HepG2 (cell line): ENCODE data around the gene COL2A1. TPM values are rescaled to one million over a fixed set of nuclear protein-coding genes. Genes with fewer than 3 reads are reported as not detected.

Experiments
- EP300 ChIP-seq, 3 experiments: sonication (generic) in 1 of 3; formaldehyde crosslinking in 1 of 3; IDR thresholded peaks; 2 replicates each; pipeline versions ENCODE4 v1.5.1 to v1.6.1; 2011 to 2020; ENCODE audit warnings: low read depth in 2 of 3, low read length in 2 of 3, borderline replicate concordance in 1 of 3, improper control_type of control experiment in 1 of 3, mild to moderate bottlenecking in 1 of 3, missing genetic modification reagents in 1 of 3, moderate library complexity in 1 of 3
- KDM6A ChIP-seq: IDR thresholded peaks from 2 replicates; pipeline ENCODE4 v1.6.1; 2016; ENCODE audit warnings: low read depth
- MEF2D ChIP-seq: sonication (generic); formaldehyde crosslinking; IDR thresholded peaks from 2 replicates; pipeline ENCODE4 v1.5.1; 2020; ENCODE audit warnings: mild to moderate bottlenecking, missing genetic modification reagents
- SETDB1 ChIP-seq: sonication (generic); formaldehyde crosslinking; IDR thresholded peaks from 2 replicates; pipeline ENCODE4 v1.5.1; 2020; ENCODE audit warnings: missing genetic modification reagents, mild to moderate bottlenecking, borderline replicate concordance
- SMARCC2 ChIP-seq: fragments of 450-650 bp; IDR thresholded peaks from 2 replicates; pipeline ENCODE4 v1.6.1; 2017; ENCODE audit warnings: antibody characterized with exemption, mild to moderate bottlenecking
- SP5 ChIP-seq: IDR thresholded peaks from 2 replicates; pipeline ENCODE4 v1.6.1; 2016; ENCODE audit warnings: low read depth, borderline replicate concordance
- ZFX ChIP-seq: sonication (generic); formaldehyde crosslinking; IDR thresholded peaks from 2 replicates; pipeline ENCODE4 v1.4.0; 2020; ENCODE audit warnings: mild to moderate bottlenecking, low read depth, missing genetic modification reagents, moderate library complexity
- ZNF121 ChIP-seq: sonication (generic); formaldehyde crosslinking; IDR thresholded peaks from 2 replicates; pipeline ENCODE4 v1.5.0; 2020; ENCODE audit warnings: mild to moderate bottlenecking, missing genetic modification reagents
- ZNF224 ChIP-seq: sonication (generic); formaldehyde crosslinking; IDR thresholded peaks from 2 replicates; pipeline ENCODE4 v1.5.0; 2020; ENCODE audit warnings: mild to moderate bottlenecking, missing genetic modification reagents
- ZNF292 ChIP-seq: sonication (generic); formaldehyde crosslinking; IDR thresholded peaks from 2 replicates; pipeline ENCODE4 v1.8.1; 2022; ENCODE audit warnings: mild to moderate bottlenecking, low read depth, missing genetic modification reagents, borderline replicate concordance
- ZNF562 ChIP-seq: sonication (generic); formaldehyde crosslinking; IDR thresholded peaks from 2 replicates; pipeline ENCODE4 v1.8.0; 2022; ENCODE audit warnings: missing genetic modification reagents, borderline replicate concordance
- polyA plus RNA-seq, 8 experiments: library from polyadenylated mRNA; depleted of rRNA in 3 of 8; stranded (reverse) in 7 of 8; unstranded in 1 of 8; fragments of >200 nt; fragmentation: Illumina TruSeq in 4 of 8; extraction: Trizol in 4 of 8; gene quantifications; 2 replicates each; pipeline versions ENCODE4 v1.2.1 to v1.2.3, GENCODE V29; 2011 to 2016; ENCODE audit warnings: low read depth in 4 of 8, missing spikeins in 1 of 8, mixed read lengths in 1 of 8; ENCODE audit not compliant: insufficient read depth in 1 of 8
- total RNA-seq, 5 experiments: library from RNA; depleted of rRNA; stranded (reverse); fragments of >200 nt; fragmentation: Illumina TruSeq; extraction: Trizol; gene quantifications; 2 replicates each; pipeline ENCODE4 v1.2.3, GENCODE V29; 2016; ENCODE audit warnings: low read depth in 1 of 5
- TF ChIP-seq, protein P1 (sequence below): sonication (generic); formaldehyde crosslinking; IDR thresholded peaks from one replicate; pipeline ENCODE4 v1.5.1; 2020; ENCODE audit warnings: mild to moderate bottlenecking, missing genetic modification reagents; ENCODE audit errors: not compliant biosample characterization
- TF ChIP-seq, protein P2 (sequence below): IDR thresholded peaks from 2 replicates; pipeline ENCODE4 v1.6.1; 2016; ENCODE audit warnings: low read depth, missing genetic modification reagents, missing compliant biosample characterization

Gene COL2A1
- total and polyA plus RNA-seq, 2 of the 13 experiments (the other 11 are each of a cell fraction or from before 2014, with no cell fraction given) = 7.4 to 38.3 TPM

DNA sequence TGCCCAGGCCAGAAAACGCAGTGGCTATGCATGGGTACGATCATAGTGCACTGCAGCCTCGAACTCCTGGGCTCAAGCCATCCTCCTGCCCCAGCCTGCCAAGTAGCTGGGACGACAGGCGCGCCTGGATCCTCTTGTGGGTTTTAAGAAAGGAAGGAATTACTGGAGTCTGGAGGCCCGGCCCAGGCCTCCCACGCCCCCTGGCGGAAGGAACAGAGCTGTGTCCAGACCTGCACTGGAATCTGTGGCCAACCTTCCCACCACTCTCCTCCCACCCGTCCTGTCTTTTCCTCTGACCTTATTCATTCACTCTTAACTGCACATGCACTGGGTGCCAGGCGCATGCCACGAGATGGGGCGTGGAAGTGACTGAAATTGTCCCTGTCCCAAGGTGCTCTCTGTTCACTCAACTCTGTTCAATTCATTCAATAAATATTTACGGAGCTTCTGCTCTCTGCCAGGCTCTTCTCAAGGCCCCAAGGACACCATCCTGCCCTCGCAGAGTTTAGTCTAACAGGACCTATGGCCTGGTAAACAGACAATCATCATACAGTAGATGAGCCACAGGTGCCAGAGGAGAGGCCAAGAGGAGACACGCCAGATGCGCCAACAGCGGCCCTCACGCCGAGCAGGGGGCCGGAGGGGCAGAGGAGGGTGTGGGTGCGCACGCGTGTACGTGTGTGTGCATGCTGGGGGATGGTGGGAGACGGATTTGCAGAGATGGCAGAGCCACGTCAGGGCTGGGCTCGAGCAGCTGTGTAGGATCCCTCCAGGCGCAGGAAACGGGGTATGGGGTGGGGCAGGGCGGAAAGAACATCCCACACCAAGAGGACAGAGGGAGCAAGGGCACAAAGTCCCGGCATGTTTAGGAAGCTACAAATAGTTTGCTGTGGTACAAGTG lies 54.6 kb downstream of the COL2A1 start (continued):
- TF ChIP-seq, protein P1, sequence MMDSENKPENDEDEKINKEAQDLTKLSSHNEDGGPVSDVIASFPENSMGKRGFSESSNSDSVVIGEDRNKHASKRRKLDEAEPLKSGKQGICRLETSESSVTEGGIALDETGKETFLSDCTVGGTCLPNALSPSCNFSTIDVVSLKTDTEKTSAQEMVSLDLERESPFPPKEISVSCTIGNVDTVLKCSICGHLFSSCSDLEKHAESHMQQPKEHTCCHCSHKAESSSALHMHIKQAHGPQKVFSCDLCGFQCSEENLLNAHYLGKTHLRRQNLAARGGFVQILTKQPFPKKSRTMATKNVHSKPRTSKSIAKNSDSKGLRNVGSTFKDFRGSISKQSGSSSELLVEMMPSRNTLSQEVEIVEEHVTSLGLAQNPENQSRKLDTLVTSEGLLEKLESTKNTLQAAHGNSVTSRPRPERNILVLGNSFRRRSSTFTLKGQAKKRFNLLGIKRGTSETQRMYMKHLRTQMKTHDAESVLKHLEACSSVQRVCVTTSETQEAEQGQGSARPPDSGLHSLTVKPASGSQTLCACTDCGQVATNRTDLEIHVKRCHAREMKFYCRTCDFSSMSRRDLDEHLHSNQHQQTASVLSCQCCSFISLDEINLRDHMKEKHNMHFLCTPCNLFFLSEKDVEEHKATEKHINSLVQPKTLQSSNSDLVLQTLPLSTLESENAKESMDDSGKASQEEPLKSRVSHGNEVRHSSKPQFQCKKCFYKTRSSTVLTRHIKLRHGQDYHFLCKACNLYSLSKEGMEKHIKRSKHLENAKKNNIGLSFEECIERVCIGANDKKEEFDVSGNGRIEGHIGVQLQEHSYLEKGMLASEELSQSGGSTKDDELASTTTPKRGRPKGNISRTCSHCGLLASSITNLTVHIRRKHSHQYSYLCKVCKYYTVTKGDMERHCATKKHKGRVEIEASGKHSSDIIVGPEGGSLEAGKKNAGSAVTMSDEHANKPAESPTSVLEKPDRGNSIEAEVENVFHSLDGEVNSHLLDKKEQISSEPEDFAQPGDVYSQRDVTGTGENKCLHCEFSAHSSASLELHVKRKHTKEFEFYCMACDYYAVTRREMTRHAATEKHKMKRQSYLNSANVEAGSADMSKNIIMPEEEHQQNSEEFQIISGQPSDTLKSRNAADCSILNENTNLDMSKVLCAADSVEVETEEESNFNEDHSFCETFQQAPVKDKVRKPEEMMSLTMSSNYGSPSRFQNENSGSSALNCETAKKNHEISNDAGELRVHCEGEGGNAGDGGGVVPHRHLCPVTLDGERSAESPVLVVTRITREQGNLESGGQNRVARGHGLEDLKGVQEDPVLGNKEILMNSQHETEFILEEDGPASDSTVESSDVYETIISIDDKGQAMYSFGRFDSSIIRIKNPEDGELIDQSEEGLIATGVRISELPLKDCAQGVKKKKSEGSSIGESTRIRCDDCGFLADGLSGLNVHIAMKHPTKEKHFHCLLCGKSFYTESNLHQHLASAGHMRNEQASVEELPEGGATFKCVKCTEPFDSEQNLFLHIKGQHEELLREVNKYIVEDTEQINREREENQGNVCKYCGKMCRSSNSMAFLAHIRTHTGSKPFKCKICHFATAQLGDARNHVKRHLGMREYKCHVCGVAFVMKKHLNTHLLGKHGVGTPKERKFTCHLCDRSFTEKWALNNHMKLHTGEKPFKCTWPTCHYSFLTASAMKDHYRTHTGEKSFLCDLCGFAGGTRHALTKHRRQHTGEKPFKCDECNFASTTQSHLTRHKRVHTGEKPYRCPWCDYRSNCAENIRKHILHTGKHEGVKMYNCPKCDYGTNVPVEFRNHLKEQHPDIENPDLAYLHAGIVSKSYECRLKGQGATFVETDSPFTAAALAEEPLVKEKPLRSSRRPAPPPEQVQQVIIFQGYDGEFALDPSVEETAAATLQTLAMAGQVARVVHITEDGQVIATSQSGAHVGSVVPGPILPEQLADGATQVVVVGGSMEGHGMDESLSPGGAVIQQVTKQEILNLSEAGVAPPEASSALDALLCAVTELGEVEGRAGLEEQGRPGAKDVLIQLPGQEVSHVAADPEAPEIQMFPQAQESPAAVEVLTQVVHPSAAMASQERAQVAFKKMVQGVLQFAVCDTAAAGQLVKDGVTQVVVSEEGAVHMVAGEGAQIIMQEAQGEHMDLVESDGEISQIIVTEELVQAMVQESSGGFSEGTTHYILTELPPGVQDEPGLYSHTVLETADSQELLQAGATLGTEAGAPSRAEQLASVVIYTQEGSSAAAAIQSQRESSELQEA (CRISPR knock-in tag) = no peak
- TF ChIP-seq ZNF562 (CRISPR knock-in tag) (no peak), ZNF224 (CRISPR knock-in tag) (no peak), ZNF292 (peak; percentile 62; the same call in 1 of the 2 replicates), SMARCC2 (no peak), ZNF121 (CRISPR knock-in tag) (0 out of 2 replicates have a peak, but pooled peaks have one; percentile 27), SETDB1 (CRISPR knock-in tag) (no peak), EP300 (IDR thresholded peaks at IDR 0.05; ENCODE audit: low read depth in 2 of 2, low read length in 2 of 2) (0 out of 4 replicates have a peak, but pooled peaks of 1 of the 2 experiments have one; percentile 20), EP300 (CRISPR knock-in tag; IDR thresholded peaks at IDR 0.05; ENCODE audit: borderline replicate concordance) (peak; percentile 24; the same call in 1 of the 2 replicates), SP5 (CRISPR knock-in tag) (peak; percentile 25; the same call in 1 of the 2 replicates), KDM6A (CRISPR knock-in tag) (peak; percentile 48; the same call in 1 of the 2 replicates), ZFX (CRISPR knock-in tag) (0 out of 2 replicates have a peak, but pooled peaks have one; percentile 59), MEF2D (peak; percentile 82)
- TF ChIP-seq, protein P2, sequence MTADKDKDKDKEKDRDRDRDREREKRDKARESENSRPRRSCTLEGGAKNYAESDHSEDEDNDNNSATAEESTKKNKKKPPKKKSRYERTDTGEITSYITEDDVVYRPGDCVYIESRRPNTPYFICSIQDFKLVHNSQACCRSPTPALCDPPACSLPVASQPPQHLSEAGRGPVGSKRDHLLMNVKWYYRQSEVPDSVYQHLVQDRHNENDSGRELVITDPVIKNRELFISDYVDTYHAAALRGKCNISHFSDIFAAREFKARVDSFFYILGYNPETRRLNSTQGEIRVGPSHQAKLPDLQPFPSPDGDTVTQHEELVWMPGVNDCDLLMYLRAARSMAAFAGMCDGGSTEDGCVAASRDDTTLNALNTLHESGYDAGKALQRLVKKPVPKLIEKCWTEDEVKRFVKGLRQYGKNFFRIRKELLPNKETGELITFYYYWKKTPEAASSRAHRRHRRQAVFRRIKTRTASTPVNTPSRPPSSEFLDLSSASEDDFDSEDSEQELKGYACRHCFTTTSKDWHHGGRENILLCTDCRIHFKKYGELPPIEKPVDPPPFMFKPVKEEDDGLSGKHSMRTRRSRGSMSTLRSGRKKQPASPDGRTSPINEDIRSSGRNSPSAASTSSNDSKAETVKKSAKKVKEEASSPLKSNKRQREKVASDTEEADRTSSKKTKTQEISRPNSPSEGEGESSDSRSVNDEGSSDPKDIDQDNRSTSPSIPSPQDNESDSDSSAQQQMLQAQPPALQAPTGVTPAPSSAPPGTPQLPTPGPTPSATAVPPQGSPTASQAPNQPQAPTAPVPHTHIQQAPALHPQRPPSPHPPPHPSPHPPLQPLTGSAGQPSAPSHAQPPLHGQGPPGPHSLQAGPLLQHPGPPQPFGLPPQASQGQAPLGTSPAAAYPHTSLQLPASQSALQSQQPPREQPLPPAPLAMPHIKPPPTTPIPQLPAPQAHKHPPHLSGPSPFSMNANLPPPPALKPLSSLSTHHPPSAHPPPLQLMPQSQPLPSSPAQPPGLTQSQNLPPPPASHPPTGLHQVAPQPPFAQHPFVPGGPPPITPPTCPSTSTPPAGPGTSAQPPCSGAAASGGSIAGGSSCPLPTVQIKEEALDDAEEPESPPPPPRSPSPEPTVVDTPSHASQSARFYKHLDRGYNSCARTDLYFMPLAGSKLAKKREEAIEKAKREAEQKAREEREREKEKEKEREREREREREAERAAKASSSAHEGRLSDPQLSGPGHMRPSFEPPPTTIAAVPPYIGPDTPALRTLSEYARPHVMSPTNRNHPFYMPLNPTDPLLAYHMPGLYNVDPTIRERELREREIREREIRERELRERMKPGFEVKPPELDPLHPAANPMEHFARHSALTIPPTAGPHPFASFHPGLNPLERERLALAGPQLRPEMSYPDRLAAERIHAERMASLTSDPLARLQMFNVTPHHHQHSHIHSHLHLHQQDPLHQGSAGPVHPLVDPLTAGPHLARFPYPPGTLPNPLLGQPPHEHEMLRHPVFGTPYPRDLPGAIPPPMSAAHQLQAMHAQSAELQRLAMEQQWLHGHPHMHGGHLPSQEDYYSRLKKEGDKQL = no peak; the same call in 1 of the 2 replicates
